IMR-90 (cell line): Measurements from ENCODE around the gene CAMSAP3. TPM values are rescaled to one million over a fixed set of nuclear protein-coding genes. Genes with fewer than 3 reads are reported as not detected.

Experiments used
- ATAC-seq: fragments of 200-7000 bp; cut with Tn5 transposase; 2 replicates; pipeline ENCODE4 v1.9.1; 2020; ENCODE audit warnings: low read depth, mild to moderate bottlenecking, moderate library complexity
- BruUV-seq: library from RNA; stranded (reverse); fragments of 400-500 nt; replicated peaks from 2 replicates; lab custom pipeline; 2021; lab: Mats Ljungman, UMichigan
- CTCF ChIA-PET: fragments of 300-600 bp; formaldehyde crosslinking; extraction: SDS; loops from one replicate; lab custom pipeline; 2021; ENCODE audit warnings: antibody characterized with exemption; lab: Yijun Ruan, JAX
- POLR2A ChIA-PET: fragments of 300-600 bp; sonication (Branson Sonifier 250); formaldehyde crosslinking; loops from one replicate; lab custom pipeline; 2022; ENCODE audit warnings: antibody characterized with exemption; ENCODE audit not compliant: unreplicated experiment; lab: Charles Lee
- DNase-seq: peaks from one replicate; pipeline ENCODE4 v3.0.0; 2013
- H2AFZ ChIP-seq: replicated peaks from 2 replicates; pipeline ENCODE3; 2013; ENCODE audit warnings: low read length, mild to moderate bottlenecking; ENCODE audit not compliant: poor library complexity
- H2AK5ac ChIP-seq: 2 replicates; pipeline ENCODE4 v1.6.1; 2013; ENCODE audit warnings: low read depth, low read length, inconsistent platforms
- H2AK9ac ChIP-seq: replicated peaks from 2 replicates; pipeline ENCODE3; 2013; ENCODE audit warnings: mild to moderate bottlenecking, low read depth, low read length, moderate library complexity; ENCODE audit not compliant: poor library complexity
- H2BK120ac ChIP-seq: 2 replicates; pipeline ENCODE4 v1.6.1; 2013; ENCODE audit warnings: low read depth, low read length, inconsistent platforms
- H2BK15ac ChIP-seq: 3 replicates; pipeline ENCODE4 v1.6.1; 2013; ENCODE audit warnings: low read depth, low read length, inconsistent platforms
- H2BK20ac ChIP-seq: 2 replicates; pipeline ENCODE4 v1.6.1; 2013; ENCODE audit warnings: low read depth, mild to moderate bottlenecking, inconsistent platforms, low read length, moderate library complexity
- H2BK5ac ChIP-seq: 2 replicates; pipeline ENCODE4 v1.6.1; 2013; ENCODE audit warnings: mild to moderate bottlenecking, low read depth, low read length, inconsistent platforms; ENCODE audit not compliant: poor library complexity, severe bottlenecking
- H3K14ac ChIP-seq: replicated peaks from 2 replicates; pipeline ENCODE4 v1.6.1; 2013; ENCODE audit warnings: low read depth, low read length, inconsistent platforms
- H3K18ac ChIP-seq: 2 replicates; pipeline ENCODE4 v1.6.1; 2013; ENCODE audit warnings: low read depth, low read length, control low read depth
- H3K23ac ChIP-seq: 2 replicates; pipeline ENCODE4 v1.6.1; 2013; ENCODE audit warnings: low read depth, low read length, inconsistent platforms
- H3K27ac ChIP-seq: 2 replicates; pipeline ENCODE4 v1.5.1; 2013; ENCODE audit warnings: mild to moderate bottlenecking, control low read depth, low read length; ENCODE audit not compliant: insufficient read depth
- H3K27me3 ChIP-seq: 2 replicates; pipeline ENCODE4 v1.6.1; 2013; ENCODE audit warnings: low read length; ENCODE audit not compliant: control insufficient read depth, insufficient read depth
- H3K36me3 ChIP-seq: 2 replicates; pipeline ENCODE4 v1.6.1; 2013; ENCODE audit warnings: low read length, mixed read lengths; ENCODE audit not compliant: control insufficient read depth, insufficient read depth
- H3K4ac ChIP-seq: 2 replicates; pipeline ENCODE4 v1.6.1; 2013; ENCODE audit warnings: low read depth, low read length, inconsistent platforms
- H3K4me1 ChIP-seq: 2 replicates; pipeline ENCODE4 v1.6.1; 2013; ENCODE audit warnings: low read length, mixed read lengths; ENCODE audit not compliant: control insufficient read depth, insufficient read depth
- H3K4me2 ChIP-seq: 2 replicates; pipeline ENCODE4 v1.6.1; 2013; ENCODE audit warnings: low read depth, mild to moderate bottlenecking, control low read depth, low read length, moderate library complexity
- H3K4me3 ChIP-seq: 2 replicates; pipeline ENCODE4 v1.5.1; 2013; ENCODE audit warnings: low read depth, mild to moderate bottlenecking, control low read depth, low read length, moderate library complexity; ENCODE audit not compliant: insufficient read depth
- H3K56ac ChIP-seq: 2 replicates; pipeline ENCODE4 v1.6.1; 2013; ENCODE audit warnings: low read length, inconsistent platforms; ENCODE audit not compliant: insufficient read depth; ENCODE audit errors: extremely low read depth
- H3K79me1 ChIP-seq, 2 experiments: 2 replicates each; pipeline ENCODE4 v1.6.1; 2013; ENCODE audit warnings: low read length in 2 of 2, inconsistent platforms in 1 of 2, low read depth in 1 of 2
- H3K9ac ChIP-seq: 2 replicates; pipeline ENCODE4 v1.6.1; 2013; ENCODE audit warnings: low read depth, low read length, control low read depth
- H3K9me1 ChIP-seq: 2 replicates; pipeline ENCODE4 v1.6.1; 2013; ENCODE audit warnings: low read length, inconsistent platforms; ENCODE audit not compliant: insufficient read depth
- H3K9me3 ChIP-seq: 2 replicates; pipeline ENCODE4 v1.6.1; 2013; ENCODE audit warnings: low read length; ENCODE audit not compliant: control insufficient read depth, insufficient read depth
- H4K20me1 ChIP-seq: 2 replicates; pipeline ENCODE4 v1.6.1; 2013; ENCODE audit warnings: low read length, inconsistent platforms; ENCODE audit not compliant: insufficient read depth
- H4K5ac ChIP-seq: 2 replicates; pipeline ENCODE4 v1.6.1; 2013; ENCODE audit warnings: mild to moderate bottlenecking, low read depth, low read length, control low read depth
- H4K8ac ChIP-seq, 2 experiments: 2 replicates each; pipeline ENCODE4 v1.6.1; 2013; ENCODE audit warnings: low read depth in 2 of 2, low read length in 2 of 2, control low read depth in 1 of 2, inconsistent platforms in 1 of 2
- H4K91ac ChIP-seq: 2 replicates; pipeline ENCODE4 v1.6.1; 2013; ENCODE audit warnings: low read depth, low read length, inconsistent platforms; ENCODE audit not compliant: insufficient read depth
- CEBPB ChIP-seq: IDR thresholded peaks from 2 replicates; pipeline ENCODE4 v1.6.1; 2012; ENCODE audit warnings: low read depth, low read length, improper control_type of control experiment
- RAD21 ChIP-seq: IDR thresholded peaks from 2 replicates; pipeline ENCODE4 v1.6.1; 2012; ENCODE audit warnings: low read length, improper control_type of control experiment
- RCOR1 ChIP-seq: IDR thresholded peaks from 2 replicates; pipeline ENCODE4 v1.6.1; 2012; ENCODE audit warnings: mild to moderate bottlenecking, low read length, improper control_type of control experiment; ENCODE audit not compliant: insufficient replicate concordance
- WGBS, 2 experiments: methylation state at CpG; one replicate each; pipeline versions ENCODE4 v1.1.5 to v1.1.7; 2013; ENCODE audit warnings: missing lambda C conversion rate in 2 of 2; ENCODE audit not compliant: insufficient read length in 1 of 2; ENCODE audit errors: extremely low coverage in 2 of 2; 5-methylcytosine and 5-hydroxymethylcytosine counted together
- dilution Hi-C: fragments of 300-500 bp; cut with HindIII; formaldehyde crosslinking; loops from one replicate; pipeline ENCODE4 v1.14.3; 2018; ENCODE audit warnings: low sequenced_read_pairs; ENCODE audit not compliant: unreplicated experiment
- in situ Hi-C: fragments of 300-500 bp; cut with MboI; formaldehyde crosslinking; loops from 3 replicates; pipeline ENCODE4 v1.14.3; 2019; ENCODE audit warnings: low sequenced_read_pairs, inconsistent platforms, mixed read lengths
- intact Hi-C: fragments of 100-400 bp; cut with micrococcal nuclease; formaldehyde crosslinking; loops from 2 replicates; pipeline ENCODE4 v1.10.0; 2022
- polyA plus RNA-seq, 3 experiments: library from polyadenylated mRNA; depleted of rRNA; stranded (reverse); fragments of >200 nt; gene quantifications; 2 replicates each; pipeline ENCODE4 v1.2.3, GENCODE V29; 2012; ENCODE audit warnings: low replicate concordance in 1 of 3
- total RNA-seq: library from RNA; depleted of rRNA; stranded (reverse); fragments of >200 nt; gene quantifications from 2 replicates; pipeline ENCODE4 v1.2.3, GENCODE V29; 2012
- TF ChIP-seq, protein P1 (sequence below): fragments of 150-350 bp; IDR thresholded peaks from 2 replicates; pipeline ENCODE4 v1.6.1; 2017; ENCODE audit warnings: mild to moderate bottlenecking, antibody characterized with exemption, low read length, low read depth

Gene CAMSAP3
- total and polyA plus RNA-seq, 2 of the 4 experiments (the other 2 are of a cell fraction) = not detected

DNA sequence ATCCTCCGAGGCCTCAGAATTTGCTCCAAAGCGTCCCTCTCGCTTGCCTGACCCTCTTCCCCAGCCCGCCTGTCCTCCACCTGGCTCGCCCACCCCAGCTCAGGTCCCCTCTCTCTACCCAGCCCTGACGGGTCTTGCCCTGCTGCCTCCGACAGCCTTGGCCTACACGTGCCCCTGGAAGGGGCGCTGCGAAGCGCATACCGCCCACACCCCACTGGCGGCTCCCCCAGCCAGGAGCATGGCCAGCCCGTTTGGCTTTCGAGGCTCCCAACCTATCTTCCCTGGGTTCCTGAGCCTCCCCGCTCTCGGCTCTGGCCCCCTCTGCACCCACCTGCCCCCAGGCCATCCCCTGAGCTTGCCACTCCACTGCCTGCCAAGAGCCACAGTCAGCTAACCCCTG is 29.1 kb downstream of the CAMSAP3 start:
- WGBS, 2 experiments = 91% methylated on average over 9 of the region's 17 CpGs; no CpG with 5 or more reads in 1 of the 2 experiments
- Histone ChIP-seq H3K18ac (no peak overlapping the region), H2BK20ac (no peak overlapping the region), H4K91ac (no peak overlapping the region), H3K79me1 (peaks cover 3 to 43% of the 10 kb centered on the region in 2 experiments; a peak in 3 of 4 replicates), H3K27ac (no peak overlapping the region), H3K4me3 (no peak overlapping the region), H3K9ac (no peak overlapping the region), H2BK120ac (no peak overlapping the region), H2BK15ac (no peak overlapping the region), H3K4ac (no peak overlapping the region), H4K20me1 (peaks cover 5% of the 10 kb centered on the region; the same call in 1 of the 2 replicates), H3K23ac (no peak overlapping the region), H3K14ac (no peak overlapping the region), H2AFZ (no peak overlapping the region), H4K5ac (no peak overlapping the region), H2BK5ac (no peak overlapping the region), H3K27me3 (no peaks in the 10 kb centered on the region), H2AK9ac (no peak overlapping the region), H3K4me2 (no peak overlapping the region), H3K4me1 (peaks cover 6% of the 10 kb centered on the region; the same call in 1 of the 2 replicates), H3K9me3 (no peaks in the 10 kb centered on the region), H3K9me1 (0 out of 2 replicates have a peak, but pooled peaks cover 4% of the 10 kb centered on the region), H3K36me3 (peaks cover 42% of the 10 kb centered on the region), H2AK5ac (no peak overlapping the region), H3K56ac (no peak overlapping the region), H4K8ac (no peak overlapping the region)
- in situ Hi-C loops (no loop called here), dilution Hi-C loops (no loop called here), intact Hi-C loops (no loop called here)
- ChIA-PET CTCF (no interaction called here), POLR2A (no interaction called here)
- no peak for TF ChIP-seq CEBPB
- no peak for TF ChIP-seq RAD21
- TF ChIP-seq, protein P1, sequence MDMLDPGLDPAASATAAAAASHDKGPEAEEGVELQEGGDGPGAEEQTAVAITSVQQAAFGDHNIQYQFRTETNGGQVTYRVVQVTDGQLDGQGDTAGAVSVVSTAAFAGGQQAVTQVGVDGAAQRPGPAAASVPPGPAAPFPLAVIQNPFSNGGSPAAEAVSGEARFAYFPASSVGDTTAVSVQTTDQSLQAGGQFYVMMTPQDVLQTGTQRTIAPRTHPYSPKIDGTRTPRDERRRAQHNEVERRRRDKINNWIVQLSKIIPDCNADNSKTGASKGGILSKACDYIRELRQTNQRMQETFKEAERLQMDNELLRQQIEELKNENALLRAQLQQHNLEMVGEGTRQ = no peak
- TF ChIP-seq RCOR1 = no peak
- ATAC-seq = no peak
- no peak for DNase-seq
- no TSS peak for BruUV-seq
